ENCODE results near the gene PLXNA2.

Gene PLXNA2

DNA sequence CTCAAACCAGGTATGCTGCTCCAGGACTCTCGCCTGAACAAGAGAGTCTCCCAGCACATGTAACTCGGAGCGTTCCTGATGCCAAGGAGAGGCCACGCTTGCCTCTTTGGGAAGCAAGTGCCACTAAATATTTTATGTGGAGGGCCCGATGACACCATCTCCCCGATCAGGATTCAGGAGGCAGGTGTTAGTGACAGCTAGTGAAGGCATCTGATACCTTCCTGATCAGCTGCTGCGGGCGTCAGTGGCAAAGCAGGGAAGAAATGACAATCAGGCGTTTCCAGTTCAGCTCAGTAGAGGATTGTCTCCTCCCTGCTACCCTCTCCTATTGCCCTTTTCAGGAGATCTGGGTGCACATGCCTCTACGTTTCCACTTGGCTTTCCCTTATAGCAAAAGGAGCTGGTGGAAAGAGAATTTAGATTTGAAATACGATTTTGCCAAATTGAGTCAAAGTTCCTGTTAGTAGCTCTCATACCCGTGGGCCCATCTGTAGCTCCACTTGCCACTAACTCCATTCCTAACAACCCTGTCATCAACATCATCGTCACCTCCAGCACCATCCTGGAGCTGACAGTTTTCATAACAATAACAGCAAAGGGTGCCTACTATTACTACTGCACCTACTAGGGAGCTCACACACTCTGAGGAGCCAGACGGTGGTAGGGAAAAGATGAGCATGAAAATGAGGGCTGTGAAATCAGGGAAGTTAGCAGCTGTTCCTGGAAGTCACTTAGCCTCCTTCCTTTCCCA is 21.6 kb downstream of the PLXNA2 start:
- DNase-seq (ENCODE audit: low read depth) = no peak

DNA sequence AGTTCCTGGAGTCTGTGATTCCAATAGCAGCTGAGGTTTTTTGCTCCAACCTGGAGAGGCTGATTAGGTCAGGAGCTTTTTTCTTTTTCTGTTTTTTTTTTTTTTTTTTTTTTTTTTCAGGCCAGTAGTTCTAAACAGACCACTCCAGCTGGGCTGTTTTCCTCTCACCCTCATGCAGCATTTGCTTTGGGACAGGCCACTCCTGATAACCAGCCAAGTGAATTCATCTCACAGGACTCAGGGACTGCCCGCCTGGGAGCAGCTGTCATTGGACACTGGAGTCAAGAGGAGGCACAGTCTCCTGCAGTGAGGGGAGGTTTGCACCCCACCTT is 22.9 kb downstream of the PLXNA2 start:
- DNase-seq (ENCODE audit: low read depth) = no peak

DNA sequence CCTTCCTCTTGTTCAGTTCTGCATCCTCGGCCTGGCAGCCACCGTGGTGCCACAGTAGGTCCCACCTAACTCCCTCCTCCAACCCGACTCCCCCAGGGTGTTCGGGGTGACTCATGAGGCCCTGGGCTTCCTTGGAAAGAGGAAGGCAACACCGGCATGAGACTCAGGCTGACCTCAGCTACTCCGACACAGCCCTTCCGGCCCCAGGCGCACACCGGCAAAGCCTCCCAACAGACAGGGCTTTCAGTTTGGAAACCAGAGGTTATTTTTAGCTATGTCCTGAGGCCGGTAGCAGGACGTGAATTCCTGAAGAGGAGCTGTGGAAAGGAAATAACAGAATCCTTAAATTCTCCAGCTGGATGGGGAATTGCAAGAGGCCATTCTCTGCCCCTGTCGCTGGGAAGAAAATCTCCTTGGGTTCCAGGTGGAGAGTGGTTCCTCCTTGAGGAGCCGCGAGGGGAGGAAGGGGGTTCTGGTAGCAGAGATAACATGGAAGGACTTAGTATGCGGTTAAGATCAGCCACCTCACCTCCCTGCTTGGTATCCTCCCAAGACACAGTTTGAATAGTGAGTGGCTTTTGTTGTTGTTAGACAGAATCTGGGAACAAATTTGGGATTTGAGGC is 24.4 kb downstream of the PLXNA2 start:
- DNase-seq (ENCODE audit: low read depth) = no peak

DNA sequence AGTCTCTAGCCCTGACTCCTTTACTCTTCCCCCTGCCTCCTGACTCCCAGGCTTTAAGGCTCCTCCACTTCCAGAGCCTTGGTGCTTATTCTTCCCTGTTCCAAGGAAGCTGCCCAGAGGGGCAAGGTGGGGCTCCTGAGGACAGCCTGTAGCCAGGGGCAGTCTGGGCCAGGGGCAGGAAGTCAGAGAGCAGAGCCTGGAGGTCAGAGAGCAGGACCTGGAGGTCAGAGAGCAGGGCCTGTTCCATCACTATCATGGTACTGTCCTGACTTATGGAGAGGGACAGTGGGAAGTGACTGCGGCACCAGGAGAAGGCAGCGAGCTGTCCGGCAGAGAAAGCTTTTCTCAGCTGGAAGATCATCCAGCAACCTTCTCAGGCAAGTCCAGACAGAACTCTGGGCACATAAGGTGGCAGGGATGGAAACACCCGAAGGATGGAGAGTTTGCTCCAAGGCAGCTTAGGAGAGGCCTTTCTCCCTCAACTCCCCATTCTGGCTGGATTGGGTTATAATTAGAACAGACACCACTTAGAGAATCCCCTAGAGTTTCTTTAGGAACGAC is 25.0 kb downstream of the PLXNA2 start:
- no peak for DNase-seq (ENCODE audit: low read depth)

DNA sequence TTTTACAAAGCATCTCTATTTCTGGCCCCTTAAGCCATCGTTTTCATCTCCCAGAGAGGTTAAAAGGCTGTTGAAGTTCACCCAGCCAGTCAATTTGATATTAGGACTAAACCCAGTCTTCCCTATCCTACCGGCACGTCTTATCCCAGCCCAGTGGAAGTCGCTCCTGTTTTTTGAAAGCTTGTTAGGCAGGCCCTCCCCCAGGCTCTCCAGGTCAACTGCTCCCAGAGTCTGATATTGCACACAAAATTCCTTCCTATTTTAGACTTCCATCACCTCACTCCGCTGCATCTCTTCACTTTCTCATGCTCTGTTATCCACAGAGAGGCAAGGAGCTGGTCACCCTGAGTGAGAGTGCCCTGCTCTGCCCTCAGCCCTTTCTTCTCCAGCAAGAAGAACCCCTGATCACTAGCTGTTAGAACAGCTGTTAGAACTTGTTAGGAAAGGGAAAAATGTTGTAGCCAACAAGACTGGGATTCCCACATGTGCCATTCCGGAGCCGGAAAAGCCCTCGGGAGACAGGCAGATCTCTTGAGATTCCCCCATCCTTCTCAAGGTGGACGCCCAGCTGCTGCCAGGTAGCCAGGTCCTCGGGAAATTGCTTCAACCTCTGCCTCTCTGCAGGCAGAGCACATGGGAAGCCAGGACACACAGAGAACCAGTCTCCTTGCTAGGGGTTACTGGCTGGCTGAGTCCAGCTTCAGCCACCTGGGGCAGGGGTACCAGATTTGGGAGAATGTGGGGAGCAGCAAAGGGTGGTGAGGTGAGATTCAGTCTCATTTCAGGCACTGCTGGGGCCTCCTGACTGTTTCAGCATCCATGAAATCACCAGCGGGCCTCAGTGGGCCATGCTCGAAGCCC is 25.7 kb downstream of the PLXNA2 start:
- DNase-seq (ENCODE audit: low read depth) = no peak

DNA sequence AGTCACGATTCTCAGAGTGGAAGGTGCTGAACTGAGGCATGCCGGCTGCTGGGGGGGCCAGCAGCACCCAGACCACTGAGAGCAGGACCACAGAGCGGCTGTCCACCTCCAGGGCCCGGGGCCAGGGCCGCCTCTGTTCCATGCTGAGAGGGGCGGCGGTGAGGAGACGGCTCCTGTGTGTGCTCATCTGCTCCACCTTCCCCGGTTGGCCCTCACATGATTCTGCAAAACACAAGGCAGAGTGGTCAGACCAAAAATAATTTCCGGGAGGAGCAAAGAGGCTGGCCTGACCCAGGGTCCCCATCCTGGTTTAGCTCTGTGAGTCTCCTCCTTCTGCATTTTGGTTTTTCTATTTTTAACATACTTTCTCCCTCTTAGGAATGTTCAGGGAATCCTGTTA is 26.4 kb downstream of the PLXNA2 start:
- DNase-seq (ENCODE audit: low read depth) = no peak

DNA sequence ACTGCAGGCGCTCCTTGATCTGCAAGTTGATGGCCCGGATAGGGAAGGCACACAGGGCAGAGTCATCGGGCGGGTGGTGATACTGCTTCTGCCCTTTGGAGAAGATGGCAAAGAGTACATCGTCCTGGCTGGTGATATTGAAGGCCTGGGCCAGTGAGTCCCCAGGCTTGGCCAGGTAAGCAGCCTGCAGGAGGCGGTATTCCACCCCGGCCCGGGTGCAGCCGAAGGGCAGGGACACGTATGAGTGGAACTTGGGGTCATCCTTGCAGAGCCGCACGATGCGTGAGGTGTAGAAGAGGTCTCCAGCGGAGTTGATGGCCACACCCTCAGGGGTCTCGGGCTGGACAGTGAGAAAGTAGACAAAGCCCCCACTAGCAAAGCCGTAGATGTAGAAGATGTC is 27.4 kb downstream of the PLXNA2 start:
- no peak for DNase-seq (ENCODE audit: low read depth)

DNA sequence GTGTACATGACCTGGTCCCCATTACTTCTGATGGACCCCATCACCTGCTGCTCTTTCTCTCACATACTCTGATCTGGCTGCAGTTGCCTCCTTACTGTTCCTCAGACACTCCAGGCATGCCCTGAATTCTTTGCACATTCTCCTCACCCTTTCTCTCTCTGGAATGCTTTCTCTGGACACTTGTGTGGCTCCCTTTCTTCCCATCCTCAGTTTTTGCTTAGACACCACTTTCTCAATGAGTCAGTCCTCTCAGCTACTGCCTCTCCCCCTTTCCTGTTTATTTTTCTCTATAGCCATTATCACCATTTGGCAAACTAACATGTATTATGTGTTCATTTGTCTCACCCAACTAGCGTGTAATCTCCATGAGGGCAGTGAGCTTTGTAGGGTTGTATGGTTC is 28.1 kb downstream of the PLXNA2 start:
- no peak for DNase-seq (ENCODE audit: low read depth)

DNA sequence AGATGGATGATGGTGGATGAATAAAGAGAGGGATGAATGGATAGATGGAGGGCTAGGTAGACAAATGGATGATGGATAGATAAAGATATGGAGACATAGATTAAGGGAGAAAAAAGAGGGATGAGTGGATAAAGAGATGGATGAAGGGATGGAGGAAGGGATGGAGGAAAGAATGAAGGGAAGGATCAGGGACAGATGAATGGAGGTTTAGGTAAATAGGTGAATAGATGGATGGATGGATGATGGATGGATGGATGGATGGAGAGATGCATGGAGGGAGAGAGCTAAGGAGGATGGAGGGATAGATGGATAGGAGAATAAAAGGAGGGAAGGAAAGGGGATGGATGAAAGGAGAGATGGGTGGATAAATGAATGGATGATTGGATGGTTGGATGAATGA is 28.8 kb downstream of the PLXNA2 start:
- no peak for DNase-seq (ENCODE audit: low read depth)

DNA sequence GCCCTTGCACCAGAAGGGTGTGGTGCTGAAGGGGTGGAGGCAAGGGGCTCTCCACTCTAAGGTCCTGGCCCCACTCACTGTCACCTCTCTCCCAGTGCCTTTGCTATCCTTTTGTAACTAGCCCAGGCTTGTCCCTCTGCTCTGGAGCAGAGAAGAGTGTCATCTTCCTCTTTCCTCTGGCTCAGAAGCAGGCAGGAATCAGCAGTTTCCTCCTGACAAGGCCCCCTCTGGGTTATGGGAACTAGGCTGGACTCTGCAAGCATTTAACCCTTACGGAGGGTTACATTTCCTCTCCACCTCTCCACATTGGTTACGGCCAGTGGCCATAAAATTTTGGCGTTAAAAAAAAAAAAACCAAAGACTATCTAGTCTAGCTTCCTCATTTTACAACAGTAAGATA is 30.4 kb downstream of the PLXNA2 start:
- DNase-seq (ENCODE audit: low read depth) = no peak

DNA sequence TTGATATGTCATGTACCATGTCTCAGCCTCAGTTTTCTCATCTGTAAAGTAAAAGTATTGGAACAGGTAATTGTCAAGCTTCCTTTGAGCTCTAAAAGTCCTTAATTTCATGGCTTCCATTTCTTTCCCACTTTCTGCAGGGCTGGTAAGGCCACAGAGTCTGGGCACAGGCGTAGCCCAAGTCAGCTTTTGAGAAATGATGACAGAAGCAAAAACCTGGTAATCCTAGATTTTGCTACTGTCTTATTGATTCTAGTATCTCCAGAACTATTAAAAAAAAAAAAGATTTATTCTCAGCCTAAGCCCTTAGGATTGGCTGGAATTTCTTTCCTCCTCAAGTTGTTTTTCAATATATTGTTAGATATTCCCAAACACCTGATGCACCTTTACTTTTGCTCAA is 31.3 kb downstream of the PLXNA2 start:
- no peak for DNase-seq (ENCODE audit: low read depth)

DNA sequence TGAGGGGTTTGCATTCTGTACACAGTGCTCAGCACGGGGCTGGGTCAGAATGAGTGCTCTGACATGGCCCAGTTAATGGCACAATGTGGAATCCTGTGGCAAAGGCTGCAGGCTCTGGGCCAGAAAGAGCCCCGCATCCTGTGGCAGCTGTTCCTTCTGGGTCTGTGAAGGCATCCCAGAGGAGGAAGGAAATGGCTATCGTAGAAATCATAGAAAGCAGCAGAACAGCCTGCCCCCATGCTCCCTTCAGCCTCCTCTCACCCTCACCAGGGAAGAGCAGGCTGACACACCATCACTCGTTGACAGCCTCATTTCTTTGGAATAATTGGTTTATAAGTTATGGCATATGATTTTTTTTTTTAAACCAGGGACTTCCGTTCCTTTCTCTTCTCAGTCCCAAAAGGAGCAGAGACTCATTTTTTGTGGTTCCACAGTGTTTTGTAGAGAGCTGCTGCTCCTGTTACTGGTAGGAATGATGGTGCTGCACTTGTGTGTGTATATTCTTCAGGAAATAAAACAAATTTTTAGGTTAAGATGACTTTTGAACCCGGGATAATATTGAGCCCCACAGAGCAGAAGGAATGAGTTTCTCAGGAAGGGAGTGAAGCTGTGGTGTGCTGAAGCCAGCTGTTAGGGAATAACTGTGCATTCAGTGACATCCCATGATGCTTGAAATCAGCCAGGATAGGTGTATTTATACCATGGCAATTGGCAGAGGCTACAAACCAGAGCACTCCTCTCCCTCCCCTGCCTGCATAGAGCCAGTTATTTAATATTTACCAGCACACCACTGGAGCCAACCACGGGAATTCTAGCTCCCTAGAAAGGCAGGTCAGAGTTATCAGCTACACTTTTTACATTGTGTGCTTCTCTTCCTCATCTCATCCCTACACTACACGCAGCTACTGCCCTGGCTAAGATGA is 32.0 kb downstream of the PLXNA2 start:
- DNase-seq (ENCODE audit: low read depth) = no peak

DNA sequence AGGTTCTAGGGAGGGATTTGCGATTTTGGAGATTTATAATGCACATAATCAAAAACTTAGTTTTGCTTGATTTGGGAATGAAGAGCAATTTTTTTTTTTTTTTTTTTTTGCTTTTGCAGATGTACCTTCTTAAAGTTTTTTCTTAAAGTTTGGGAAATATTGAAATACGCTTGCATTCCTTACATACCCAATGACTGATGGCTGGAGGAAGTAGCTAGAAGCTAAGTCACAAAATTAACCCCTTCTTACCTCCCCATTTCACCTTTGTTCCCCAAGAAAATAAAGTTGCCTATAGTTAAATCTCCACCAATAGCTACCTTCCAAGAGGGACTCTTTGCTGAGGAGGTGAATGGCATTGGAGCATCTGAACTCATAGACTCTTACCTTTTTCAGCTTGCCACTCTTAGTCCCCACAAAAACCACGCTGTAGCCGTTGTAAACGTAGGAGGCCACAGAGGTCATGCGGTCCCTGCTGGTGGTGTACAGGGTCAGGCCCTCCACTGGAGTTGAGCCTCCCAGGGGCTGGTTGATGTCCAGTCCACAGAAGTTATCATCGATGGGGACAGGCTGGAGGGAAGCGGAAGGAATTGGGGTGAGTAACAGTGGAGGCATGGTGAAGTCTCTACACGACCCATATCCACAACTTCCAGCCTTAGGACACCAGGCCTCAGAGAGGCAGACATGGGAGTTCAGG is 34.1 kb downstream of the PLXNA2 start:
- DNase-seq (ENCODE audit: low read depth) = no peak

DNA sequence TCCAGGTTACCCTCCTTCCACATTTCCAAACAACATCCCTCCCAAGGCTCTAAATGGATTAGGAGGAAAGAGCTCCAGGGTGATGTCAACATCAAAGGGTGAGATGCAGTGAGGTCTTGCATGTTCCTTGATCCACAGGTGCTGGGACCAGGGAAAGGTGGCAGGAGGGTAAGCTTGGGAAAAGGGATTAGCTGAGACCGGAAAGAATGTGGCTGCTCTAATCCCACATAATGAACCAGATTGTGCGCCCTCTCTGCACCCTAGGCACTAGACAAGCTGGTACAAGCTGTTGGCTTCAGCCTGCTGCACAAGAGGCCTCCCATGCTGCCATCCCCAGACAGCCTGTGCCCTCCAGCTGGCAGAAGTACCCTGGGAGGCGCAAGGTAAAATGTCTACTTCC is 34.9 kb downstream of the PLXNA2 start:
- no peak for DNase-seq (ENCODE audit: low read depth)

DNA sequence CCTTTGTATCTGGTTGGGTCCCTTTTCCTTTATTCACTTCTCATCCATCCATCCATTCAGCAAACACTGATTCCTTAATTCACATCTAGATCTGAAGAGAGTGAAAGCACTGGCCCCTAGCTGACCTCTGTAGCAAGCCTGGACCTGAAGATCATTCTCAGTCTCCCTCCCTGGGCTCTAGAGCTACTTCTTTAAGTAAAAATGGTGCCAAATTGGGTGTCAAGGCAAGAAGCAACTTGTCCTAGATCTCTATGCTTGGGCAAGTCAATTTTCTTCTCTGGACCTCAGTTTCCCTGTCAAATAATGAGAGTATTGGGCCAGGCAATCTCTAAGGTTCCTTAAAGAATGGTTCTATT is 36.1 kb downstream of the PLXNA2 start:
- DNase-seq (ENCODE audit: low read depth) = no peak

DNA sequence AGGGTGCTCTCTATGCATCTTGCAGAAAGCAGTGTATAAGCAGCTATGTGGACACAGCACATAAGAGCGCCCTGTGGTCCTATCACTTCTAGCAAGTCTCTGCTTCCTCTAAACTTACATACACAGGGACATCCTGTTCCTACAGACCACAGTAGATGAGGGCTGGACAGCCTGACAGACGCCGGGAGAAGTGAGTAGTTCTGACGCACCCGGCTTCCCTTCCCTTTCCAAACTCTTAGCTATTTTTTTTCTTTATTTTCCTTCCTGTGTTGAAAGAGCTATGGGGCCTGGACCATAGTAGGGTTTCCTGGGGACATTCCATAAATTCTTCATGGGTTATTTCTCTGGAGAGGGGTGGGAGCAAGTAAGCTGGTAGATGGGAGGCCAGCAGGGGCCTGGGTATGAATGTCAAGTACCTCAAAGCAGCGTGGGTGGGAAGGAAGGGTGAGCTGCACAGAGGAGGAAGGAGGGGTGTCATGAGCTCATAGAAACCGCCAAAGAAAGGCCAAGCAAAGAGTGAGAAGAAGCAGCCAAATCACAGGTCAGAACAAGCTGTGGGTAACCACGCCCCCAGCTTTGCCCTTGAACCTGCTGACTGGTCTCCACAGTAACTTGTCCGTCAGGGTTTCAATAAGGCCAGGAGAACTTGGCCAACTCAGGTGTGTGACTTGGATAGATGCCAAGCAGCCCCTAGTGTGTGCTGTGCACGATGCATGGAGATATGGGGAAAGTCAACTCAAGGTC is 36.6 kb downstream of the PLXNA2 start:
- no peak for DNase-seq (ENCODE audit: low read depth)

DNA sequence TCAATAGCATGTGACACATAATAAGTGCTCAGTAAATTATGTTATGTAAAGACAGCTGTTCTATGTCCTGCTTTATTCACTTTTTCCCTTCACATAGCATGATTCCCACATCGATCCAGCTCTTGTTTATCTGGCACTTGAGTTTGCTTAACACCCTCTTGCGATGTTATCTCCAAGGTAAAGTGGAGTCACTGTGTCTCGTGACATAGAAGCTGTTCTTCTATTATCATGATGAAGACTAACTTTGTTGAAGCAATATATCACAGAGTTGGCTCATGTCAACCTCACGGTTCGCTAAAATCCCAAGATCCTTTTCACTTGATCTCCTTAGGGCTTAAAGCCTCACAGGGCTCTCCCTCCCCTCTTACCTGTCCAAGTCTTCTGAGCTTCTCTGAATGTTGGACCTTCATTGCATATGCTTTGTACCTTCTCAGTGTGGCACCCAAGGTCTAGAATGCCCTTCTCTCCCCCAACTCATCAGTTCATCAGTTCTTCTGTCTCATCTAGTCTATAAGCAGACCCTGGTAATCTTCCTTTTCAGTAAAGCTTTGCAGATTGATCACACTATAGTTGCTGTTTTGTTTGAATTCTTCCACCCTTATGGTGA is 38.0 kb downstream of the PLXNA2 start:
- DNase-seq (ENCODE audit: low read depth) = no peak

DNA sequence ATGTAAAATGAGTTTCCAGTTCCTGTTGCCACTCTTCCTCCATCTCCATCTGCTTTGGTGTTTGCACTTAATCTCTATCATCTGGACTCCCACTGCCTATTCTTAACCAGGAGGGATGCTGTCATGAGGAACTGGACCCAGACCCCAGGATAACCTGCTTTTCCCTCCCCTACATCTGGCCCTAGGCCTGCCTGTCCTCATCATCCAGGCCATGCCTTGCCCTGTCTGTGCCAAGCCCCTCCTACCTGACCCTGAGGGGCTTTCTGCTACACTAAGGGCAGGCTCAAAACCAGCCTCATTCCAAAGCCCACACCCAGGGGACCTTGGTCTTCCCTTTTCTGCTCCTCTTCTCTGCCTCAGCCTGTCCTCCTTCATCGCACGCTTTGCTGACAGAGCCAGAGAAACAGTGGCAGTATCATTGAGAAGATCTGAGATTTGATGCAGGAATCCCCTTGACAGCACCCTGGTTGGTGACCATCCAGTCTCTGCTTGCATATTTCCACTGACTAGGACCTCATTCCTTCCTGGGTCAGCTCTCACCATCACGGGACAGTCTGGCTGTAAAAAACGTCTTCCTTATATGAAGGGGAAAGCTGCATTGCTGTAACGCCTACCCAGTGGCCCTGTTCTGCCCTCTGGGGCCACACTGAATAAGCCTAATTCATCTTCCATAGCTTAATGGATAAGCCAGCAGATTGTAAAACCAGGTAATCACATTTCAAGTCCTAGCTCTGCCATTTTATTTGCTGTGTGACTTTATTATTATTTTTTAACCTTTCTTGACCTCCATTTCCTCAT is 38.8 kb downstream of the PLXNA2 start:
- no peak for DNase-seq (ENCODE audit: low read depth)

DNA sequence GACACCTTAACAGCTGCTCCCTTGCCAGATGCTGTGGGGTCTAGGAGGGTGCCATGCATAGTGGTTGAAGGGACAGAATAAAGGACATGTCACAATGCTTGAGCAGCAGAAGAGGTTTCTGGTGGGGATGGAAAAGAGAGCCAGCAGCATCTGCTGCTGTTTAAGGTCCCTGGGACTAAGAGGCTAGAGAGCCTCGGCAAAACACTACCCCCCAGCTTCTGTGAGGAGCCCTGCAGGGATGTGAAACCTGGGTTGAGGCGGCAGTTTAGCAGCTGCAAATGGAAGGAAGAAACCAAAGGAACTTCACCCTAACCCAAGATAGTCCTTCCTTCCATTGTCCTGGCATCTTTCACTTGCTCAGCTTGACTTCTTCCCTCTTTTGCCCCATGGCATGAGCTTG is 39.4 kb downstream of the PLXNA2 start:
- DNase-seq (ENCODE audit: low read depth) = no peak
